CD4-positive, alpha-beta T cell treated with Interleukin-6 for 4 hours (primary cell): Measurements from ENCODE around the gene ARPC4.

ENCODE experiments used
- DNase-seq: peaks from one replicate; pipeline ENCODE4 v3.0.0-alpha.2; 2020; ENCODE audit warnings: mixed read lengths

Gene ARPC4

GRCh38 chr3:9792405-9793160 lies at the start of gene ARPC4, which contains the start of gene TADA3:
ARPC4 (plus strand) TSS chr3:9793082; CDS start chr3:9793122, 40 bp downstream.
TADA3 (minus strand) TSS chr3:9792473; CDS start chr3:9791466, 1,007 bp downstream.
- peak; percentile 94 for DNase-seq

DNA sequence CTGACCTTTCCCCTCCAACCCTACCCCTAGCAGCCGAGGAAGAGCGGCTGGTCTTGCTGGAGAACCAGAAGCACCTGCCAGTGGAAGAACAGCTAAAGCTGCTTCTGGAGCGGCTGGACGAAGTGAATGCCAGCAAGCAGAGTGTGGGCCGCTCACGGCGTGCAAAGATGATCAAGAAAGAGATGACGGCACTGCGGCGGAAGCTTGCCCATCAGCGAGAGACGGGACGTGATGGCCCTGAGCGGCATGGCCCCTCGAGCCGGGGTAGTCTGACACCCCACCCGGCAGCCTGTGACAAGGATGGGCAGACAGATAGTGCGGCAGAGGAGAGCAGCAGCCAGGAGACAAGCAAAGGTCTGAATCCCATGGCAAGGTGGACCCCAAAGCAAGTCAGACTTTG lies 49.3 kb upstream of the ARPC4 start:
- DNase-seq: no peak

DNA sequence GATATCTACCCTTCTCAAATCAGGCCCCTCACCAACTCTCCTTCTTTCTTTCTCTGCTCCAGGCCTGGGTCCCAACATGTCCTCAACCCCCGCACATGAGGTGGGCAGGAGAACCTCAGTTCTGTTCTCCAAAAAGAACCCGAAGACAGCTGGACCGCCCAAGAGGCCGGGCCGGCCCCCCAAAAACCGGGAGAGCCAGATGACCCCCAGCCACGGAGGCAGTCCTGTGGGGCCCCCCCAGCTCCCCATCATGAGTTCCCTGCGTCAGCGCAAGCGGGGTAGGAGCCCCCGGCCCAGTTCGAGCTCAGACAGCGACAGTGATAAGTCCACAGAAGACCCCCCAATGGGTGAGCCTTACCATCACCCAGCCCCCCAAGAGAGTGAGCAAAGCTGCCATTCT lies 48.7 kb upstream of the ARPC4 start:
- DNase-seq: no peak

DNA sequence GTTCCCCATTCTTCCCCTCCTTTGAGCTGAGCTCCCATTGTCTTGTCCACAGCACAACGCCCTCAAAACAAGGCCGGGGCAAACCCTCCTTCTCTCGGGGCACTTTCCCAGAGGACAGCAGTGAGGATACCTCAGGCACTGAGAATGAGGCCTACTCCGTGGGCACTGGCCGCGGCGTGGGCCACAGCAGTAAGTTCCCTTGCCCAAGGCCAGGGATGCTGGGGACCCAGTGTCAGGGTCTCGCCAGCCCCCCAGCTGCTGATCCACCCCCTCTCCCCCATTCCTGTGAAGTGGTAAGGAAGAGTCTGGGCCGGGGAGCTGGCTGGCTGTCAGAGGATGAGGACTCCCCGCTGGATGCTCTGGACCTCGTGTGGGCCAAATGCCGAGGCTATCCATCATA lies 47.4 kb upstream of the ARPC4 start:
- DNase-seq: no peak

DNA sequence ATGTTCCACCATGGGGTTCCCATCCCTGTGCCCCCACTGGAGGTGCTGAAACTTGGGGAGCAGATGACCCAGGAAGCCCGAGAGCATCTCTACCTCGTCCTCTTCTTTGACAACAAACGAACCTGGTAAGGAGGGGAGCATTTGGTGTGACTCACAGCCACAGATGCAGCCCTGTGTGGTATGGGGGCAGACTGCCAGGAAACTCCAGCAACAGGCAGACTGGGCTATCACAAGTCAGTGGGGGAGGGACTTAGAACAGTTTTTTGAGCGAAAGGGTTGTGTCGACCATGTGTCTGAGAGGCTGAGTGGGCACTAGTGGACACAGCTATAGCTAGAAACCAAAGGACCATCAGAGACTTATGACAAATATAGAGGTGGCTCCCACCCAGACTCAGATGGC lies 46.6 kb upstream of the ARPC4 start:
- no peak for DNase-seq

- DNase-seq: no peak
Measured at GRCh38 chr3:9747267-9747666, 45.6 kb upstream of the ARPC4 start.

- DNase-seq: no peak
Measured at GRCh38 chr3:9748031-9748430, 44.9 kb upstream of the ARPC4 start.

GRCh38 chr3:9749296-9749644 lies 43.6 kb upstream of the ARPC4 start:
- no peak for DNase-seq

GRCh38 chr3:9749645-9750555 lies 43.0 kb upstream of the ARPC4 start, which contains the start of gene OGG1:
OGG1 (plus strand) TSS chr3:9749952; CDS start chr3:9750287, 335 bp downstream.
- peak; percentile 96 for DNase-seq

DNA sequence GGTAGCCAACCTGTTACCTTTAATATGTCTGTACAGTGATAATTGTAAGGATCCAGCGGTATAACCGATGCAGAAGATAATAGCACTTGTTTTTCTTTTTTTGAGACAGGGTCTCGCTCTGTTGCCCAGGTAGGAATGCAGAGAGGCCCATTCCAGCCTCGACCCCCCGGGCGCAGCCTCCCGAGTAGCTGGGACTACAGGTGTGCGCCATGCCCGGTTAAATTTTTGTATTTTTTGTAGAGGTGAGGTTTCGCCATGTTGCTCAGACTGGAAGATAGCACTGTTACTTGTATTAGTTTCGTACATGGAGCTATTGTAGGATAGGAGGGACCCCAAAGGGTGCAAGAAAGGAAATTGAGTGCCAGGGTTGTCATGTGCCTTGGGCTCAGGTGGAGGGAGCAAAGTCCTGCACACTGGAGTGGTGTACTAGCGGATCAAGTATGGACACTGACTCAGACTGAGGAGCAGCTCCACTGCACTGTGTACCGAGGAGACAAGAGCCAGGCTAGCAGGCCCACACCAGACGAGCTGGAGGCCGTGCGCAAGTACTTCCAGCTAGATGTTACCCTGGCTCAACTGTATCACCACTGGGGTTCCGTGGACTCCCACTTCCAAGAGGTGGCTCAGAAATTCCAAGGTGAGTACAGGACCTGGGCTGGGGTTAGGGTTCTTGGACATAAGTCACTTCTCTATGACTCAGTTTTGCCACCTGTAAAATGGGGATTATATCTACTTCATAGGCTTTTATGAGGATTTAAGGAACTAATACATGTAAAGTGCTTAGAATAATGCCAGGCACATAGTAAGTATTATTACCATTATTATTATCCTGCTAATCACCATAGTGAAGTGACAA lies 42.1 kb upstream of the ARPC4 start:
- DNase-seq: no peak

GRCh38 chr3:9754678-9755077 lies 38.2 kb upstream of the ARPC4 start:
- peak; percentile 24 for DNase-seq

DNA sequence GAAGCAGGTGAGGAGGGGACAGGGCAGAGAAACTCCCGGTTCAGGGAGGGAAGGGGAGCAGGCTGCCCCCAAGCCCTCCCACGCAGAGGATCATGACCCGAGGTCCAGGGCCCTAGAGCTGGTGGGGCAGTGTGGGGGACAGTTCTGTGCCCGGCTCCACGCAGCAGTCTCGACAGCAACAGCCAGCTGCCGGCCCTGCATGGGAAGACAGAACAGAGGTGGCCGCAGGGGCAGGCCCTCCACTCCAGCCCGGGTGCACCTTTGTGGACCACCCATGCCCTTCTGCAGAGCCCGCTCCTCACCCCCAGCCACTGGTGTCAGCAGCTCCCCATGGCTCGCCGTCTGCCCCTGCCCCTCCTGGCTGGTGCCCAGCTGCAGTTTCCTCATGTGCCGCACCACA lies 35.5 kb upstream of the ARPC4 start:
- no peak for DNase-seq

GRCh38 chr3:9760779-9761505 lies 31.9 kb upstream of the ARPC4 start:
- no peak for DNase-seq

GRCh38 chr3:9761919-9762318 lies 31.0 kb upstream of the ARPC4 start:
- DNase-seq: no peak

GRCh38 chr3:9762871-9763270 lies 30.0 kb upstream of the ARPC4 start:
- no peak for DNase-seq

DNA sequence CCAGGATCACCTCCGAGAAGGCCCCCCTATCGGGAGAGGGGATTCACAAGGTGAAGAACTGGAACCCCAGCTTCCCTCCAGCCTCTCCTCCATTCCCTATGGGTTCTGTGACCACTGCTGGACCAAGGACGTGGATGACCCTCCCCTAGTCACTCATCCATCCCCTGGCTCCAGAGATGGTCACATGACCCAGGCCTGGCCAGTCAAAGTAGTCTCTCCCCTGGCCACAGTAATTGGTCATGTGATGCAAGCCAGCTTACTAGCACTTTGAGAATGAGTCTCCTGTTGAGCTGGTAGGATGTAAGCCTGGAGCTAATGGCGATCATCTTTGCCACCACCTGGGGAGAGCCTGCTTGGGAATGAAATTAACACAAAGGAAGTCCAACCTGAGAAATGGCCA lies 27.0 kb upstream of the ARPC4 start:
- no peak for DNase-seq

GRCh38 chr3:9767418-9767817 lies 25.5 kb upstream of the ARPC4 start:
- DNase-seq: no peak

DNA sequence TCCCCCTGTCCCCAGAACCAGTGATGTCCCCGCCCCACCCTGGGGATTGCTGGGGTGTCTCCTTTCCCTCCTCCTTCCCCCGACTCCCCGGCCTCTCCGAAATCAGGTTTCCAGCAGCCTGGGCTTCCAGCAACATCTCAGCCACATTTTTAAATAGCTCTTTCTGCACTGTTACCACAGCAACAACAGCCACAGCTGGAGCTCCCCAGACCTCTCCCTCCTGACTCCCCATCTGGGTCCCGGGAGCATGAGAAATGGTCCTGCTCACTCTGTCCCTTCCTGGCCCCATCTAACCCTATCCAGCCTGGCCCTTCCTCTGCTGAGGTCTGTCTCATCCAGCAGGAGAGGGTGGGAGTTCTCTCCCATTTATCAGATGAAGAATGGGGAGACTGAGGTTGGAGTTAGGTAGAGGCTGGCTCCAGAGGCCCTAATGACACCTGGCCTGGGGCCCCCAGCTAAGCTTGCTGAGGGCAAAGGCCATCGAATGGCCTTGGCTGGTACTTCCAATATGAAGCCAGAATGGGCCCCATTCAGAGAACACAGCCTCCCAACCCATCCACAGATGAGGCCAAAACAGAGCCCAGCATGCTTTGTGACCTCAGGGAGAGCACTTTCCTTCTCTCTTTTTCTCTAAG lies 24.6 kb upstream of the ARPC4 start:
- no peak for DNase-seq

- DNase-seq: no peak
Measured at GRCh38 chr3:9769012-9769411, 23.9 kb upstream of the ARPC4 start.

DNA sequence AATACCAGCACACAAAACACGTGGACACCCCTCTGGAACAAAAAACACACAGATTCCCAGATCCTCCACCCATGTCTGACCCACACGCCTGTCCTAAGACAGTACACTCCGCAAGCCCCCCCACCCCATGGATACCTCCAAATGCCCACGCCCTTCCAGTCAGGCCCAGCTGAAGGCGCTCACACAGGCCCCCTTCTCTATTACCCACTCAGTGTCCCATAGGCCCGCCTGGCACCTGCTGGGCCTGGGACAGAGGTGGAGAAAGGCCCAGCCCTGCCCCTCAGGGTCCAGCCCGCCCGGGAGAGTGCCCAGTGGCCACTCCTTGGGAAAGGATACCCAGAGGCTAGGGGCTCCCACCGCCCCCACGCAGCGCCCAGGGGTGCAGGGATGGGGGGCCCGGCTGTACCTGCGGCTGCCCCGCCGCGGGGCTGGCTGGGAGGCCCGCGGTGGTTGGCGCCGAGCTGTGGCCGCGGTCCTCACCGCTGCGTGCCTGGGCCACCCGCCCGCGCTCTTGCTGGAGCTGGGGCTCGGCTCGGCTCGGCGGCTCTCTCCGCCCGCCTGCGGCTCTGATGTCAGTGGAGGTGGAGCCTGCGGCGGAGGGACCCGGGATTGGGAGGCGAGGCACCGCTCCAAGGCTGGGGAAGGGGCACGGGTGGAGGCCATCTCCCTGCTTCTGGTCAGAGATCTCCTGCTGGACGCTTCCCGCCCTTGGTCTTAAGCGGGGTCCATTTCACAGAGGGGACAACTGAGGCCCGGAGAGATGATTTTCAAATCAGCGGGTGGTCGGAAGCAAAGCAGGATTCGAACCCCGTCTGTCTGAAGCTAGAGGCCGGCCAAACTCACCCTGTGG lies 23.2 kb upstream of the ARPC4 start, which contains the start of gene CAMK1:
CAMK1 (minus strand) TSS at position 522 of the 850 bp plus-strand sequence. CDS start 2,198 bp downstream, outside the sequence.
- DNase-seq: peak; percentile 69
